Activated B cell treated with CpG ODN at 0.5 μM for 24 hours (primary cell): ENCODE data around the gene EDC4. TPM values are rescaled to one million over a fixed set of nuclear protein-coding genes. Genes with fewer than 3 reads are reported as not detected.

Source experiments
- ATAC-seq: fragments of 200-7000 bp; cut with Tn5 transposase; one replicate; pipeline ENCODE4 v1.10.0; 2021; ENCODE audit warnings: low read depth, mild to moderate bottlenecking, moderate library complexity
- CTCF ChIA-PET: fragments of 350-600 bp; sonication (Branson Sonifier 250); formaldehyde crosslinking; loops from one replicate; lab custom pipeline; 2021; ENCODE audit warnings: antibody characterized with exemption; lab: Charles Lee
- POLR2A ChIA-PET: fragments of 350-600 bp; sonication (Branson Sonifier 250); formaldehyde crosslinking; loops from one replicate; lab custom pipeline; 2021; ENCODE audit warnings: antibody characterized with exemption; lab: Charles Lee
- DNase-seq: peaks from one replicate; pipeline ENCODE4 v3.0.0; 2022
- H3K27ac Mint-ChIP-seq: one replicate; pipeline ENCODE4 v1.8.0; 2020; ENCODE audit warnings: mixed read lengths
- H3K27me3 Mint-ChIP-seq: one replicate; pipeline ENCODE4 v1.8.0; 2021; ENCODE audit warnings: mixed read lengths
- H3K36me3 Mint-ChIP-seq: one replicate; pipeline ENCODE4 v1.8.0; 2021; ENCODE audit warnings: low read depth, mixed read lengths
- H3K4me1 Mint-ChIP-seq: one replicate; pipeline ENCODE4 v1.8.0; 2021; ENCODE audit warnings: mixed read lengths
- H3K4me3 Mint-ChIP-seq: one replicate; pipeline ENCODE4 v1.8.0; 2020; ENCODE audit warnings: mild to moderate bottlenecking, mixed read lengths
- H3K9me3 Mint-ChIP-seq: one replicate; pipeline ENCODE4 v1.8.0; 2020; ENCODE audit warnings: mixed read lengths
- CTCF ChIP-seq: fragments of 200-600 bp; IDR thresholded peaks from one replicate; pipeline ENCODE4 v1.8.0; 2022; ENCODE audit warnings: antibody characterized with exemption, mild to moderate bottlenecking
- intact Hi-C: fragments of 100-400 bp; cut with micrococcal nuclease; formaldehyde crosslinking; loops from one replicate; pipeline ENCODE4 v1.15.1; 2024
- total RNA-seq: library from RNA; stranded (reverse); gene quantifications from 2 replicates; pipeline ENCODE4 v1.2.3, GENCODE V29; 2022

EDC4 gene
- total RNA-seq, 1 donor from 2014 or later: 71.5 TPM

- Mint-ChIP-seq H3K4me3 (no peak overlapping the region), H3K27ac (no peak overlapping the region), H3K4me1 (peaks cover 12% of the 10 kb centered on the region), H3K9me3 (no peaks in the 10 kb centered on the region), H3K27me3 (no peaks in the 10 kb centered on the region), H3K36me3 (peaks cover 86% of the 10 kb centered on the region)
- ChIA-PET POLR2A (interaction anchor here (0.5 kb wide), 1 partner anchor 56 kb away, joined by 3 read pairs; no protein-coding TSS in a partner anchor), CTCF (interaction anchor here (0.7 kb wide), 1 partner anchor 63 kb away, joined by 5 read pairs; no protein-coding TSS in a partner anchor)
- DNase-seq: no peak
- intact Hi-C loops: no loop called here
- no peak for TF ChIP-seq CTCF
- no peak for ATAC-seq
These were observed 7.1 kb downstream of the EDC4 start for GRCh38 chr16:67879936-67880335.

GRCh38 chr16:67880584-67880983 lies 7.7 kb downstream of the EDC4 start:
- ATAC-seq: no peak
- H3K27me3 Mint-ChIP-seq: no peaks in the 10 kb centered on the region
- no peaks in the 10 kb centered on the region for H3K9me3 Mint-ChIP-seq
- CTCF ChIA-PET: no interaction called here
- H3K4me3 Mint-ChIP-seq: no peak overlapping the region
- peaks cover 5% of the 10 kb centered on the region for H3K4me1 Mint-ChIP-seq
- POLR2A ChIA-PET: no interaction called here
- intact Hi-C loops: no loop called here
- no peak for TF ChIP-seq CTCF
- DNase-seq: no peak
- peaks cover 88% of the 10 kb centered on the region for H3K36me3 Mint-ChIP-seq
- H3K27ac Mint-ChIP-seq: no peak overlapping the region

- intact Hi-C loops: no loop called here
- no peak for TF ChIP-seq CTCF
- ATAC-seq (no peak), DNase-seq (no peak)
- POLR2A ChIA-PET: interaction anchor here (0.5 kb wide), 1 partner anchor 16 kb away, joined by 3 read pairs; no protein-coding TSS in a partner anchor
- no peak overlapping the region for H3K27ac Mint-ChIP-seq
- H3K4me1 Mint-ChIP-seq: no peaks in the 10 kb centered on the region
- H3K9me3 Mint-ChIP-seq: no peaks in the 10 kb centered on the region
- no peaks in the 10 kb centered on the region for H3K27me3 Mint-ChIP-seq
- H3K4me3 Mint-ChIP-seq: no peak overlapping the region
- H3K36me3 Mint-ChIP-seq: peaks cover 85% of the 10 kb centered on the region
- CTCF ChIA-PET: interaction anchor here (1.2 to 5.8 kb wide), 2 partner anchors 16 to 159 kb away, joined by 3 to 79 read pairs; no protein-coding TSS in a partner anchor
These were observed 8.8 kb downstream of the EDC4 start for GRCh38 chr16:67881621-67882161.

- ChIA-PET POLR2A (interaction anchor here (0.6 kb wide), 1 partner anchor 44 kb away, joined by 4 read pairs; no protein-coding TSS in a partner anchor), CTCF (interaction anchor here (0.7 to 5.8 kb wide), 13 partner anchors 8 to 346 kb away, joined by 3 to 79 read pairs (median 4); no protein-coding TSS in a partner anchor)
- TF ChIP-seq CTCF: no peak
- ATAC-seq (no peak), DNase-seq (no peak)
- Mint-ChIP-seq H3K4me3 (no peak overlapping the region), H3K4me1 (no peaks in the 10 kb centered on the region), H3K9me3 (no peaks in the 10 kb centered on the region), H3K27me3 (no peaks in the 10 kb centered on the region), H3K36me3 (peaks cover 79% of the 10 kb centered on the region), H3K27ac (no peak overlapping the region)
- intact Hi-C loops: loop anchor here (1.0 kb wide), 5 partner anchors 46 to 347 kb away; no protein-coding TSS in a partner anchor
These were observed 9.7 kb downstream of the EDC4 start for GRCh38 chr16:67882374-67883145.
